Keratinocyte (primary cell): ENCODE data around the gene DUSP8.

Experiments
- EZH2 ChIP-seq: IDR thresholded peaks from one replicate; pipeline ENCODE4 v1.6.1; 2012; ENCODE audit warnings: inconsistent platforms, mild to moderate bottlenecking, low read length, moderate library complexity
- TF ChIP-seq, protein P1 (sequence below), 3 experiments: IDR thresholded peaks in 1 of 3; conservative IDR thresholded peaks in 1 of 3; optimal IDR thresholded peaks in 1 of 3; 2 replicates in 2 of 3; 3 replicates in 1 of 3; pipeline versions ENCODE3 to v1.5.1; 2011; ENCODE audit warnings: low read length in 3 of 3, mild to moderate bottlenecking in 3 of 3, moderate library complexity in 2 of 3, control low read depth in 1 of 3, inconsistent platforms in 1 of 3; ENCODE audit not compliant: insufficient read depth in 2 of 3; ENCODE audit errors: extremely low read depth in 1 of 3

DNA sequence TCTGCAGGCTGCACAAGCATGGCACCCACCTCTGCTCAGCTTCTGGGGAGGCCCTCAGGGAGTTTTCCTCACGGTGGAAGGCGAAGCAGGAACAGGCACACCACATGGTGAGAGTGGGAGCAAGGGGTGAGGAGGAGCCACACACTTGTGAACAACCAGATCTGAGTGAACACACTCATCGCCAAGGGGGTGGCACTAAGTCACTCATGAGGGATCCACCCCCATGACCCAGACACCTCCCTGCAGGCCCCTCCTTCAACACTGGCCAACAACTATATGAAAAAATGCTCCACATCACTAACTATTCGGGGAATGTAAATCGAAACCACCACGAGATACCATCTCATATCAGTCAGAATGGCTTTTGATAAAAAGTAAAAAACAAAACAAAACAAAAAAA is 26.7 kb upstream of the DUSP8 start:
- no peak for TF ChIP-seq EZH2
- TF ChIP-seq, protein P1, sequence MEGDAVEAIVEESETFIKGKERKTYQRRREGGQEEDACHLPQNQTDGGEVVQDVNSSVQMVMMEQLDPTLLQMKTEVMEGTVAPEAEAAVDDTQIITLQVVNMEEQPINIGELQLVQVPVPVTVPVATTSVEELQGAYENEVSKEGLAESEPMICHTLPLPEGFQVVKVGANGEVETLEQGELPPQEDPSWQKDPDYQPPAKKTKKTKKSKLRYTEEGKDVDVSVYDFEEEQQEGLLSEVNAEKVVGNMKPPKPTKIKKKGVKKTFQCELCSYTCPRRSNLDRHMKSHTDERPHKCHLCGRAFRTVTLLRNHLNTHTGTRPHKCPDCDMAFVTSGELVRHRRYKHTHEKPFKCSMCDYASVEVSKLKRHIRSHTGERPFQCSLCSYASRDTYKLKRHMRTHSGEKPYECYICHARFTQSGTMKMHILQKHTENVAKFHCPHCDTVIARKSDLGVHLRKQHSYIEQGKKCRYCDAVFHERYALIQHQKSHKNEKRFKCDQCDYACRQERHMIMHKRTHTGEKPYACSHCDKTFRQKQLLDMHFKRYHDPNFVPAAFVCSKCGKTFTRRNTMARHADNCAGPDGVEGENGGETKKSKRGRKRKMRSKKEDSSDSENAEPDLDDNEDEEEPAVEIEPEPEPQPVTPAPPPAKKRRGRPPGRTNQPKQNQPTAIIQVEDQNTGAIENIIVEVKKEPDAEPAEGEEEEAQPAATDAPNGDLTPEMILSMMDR (optimal IDR thresholded peaks at IDR 0.05 in 1 of 3, IDR thresholded peaks at IDR 0.05 in 1 of 3, conservative IDR thresholded peaks at IDR 0.05 in 1 of 3; ENCODE audit: extremely low read depth in 1 of 3, insufficient read depth in 2 of 3, low read length in 3 of 3), result no peak
